Measurements from ENCODE around the gene CLIC1. TPM values are rescaled to one million over a fixed set of nuclear protein-coding genes. Genes with fewer than 3 reads are reported as not detected.

Gene CLIC1
- total RNA-seq, 1 donor from 2014 or later, result 694 TPM

DNA sequence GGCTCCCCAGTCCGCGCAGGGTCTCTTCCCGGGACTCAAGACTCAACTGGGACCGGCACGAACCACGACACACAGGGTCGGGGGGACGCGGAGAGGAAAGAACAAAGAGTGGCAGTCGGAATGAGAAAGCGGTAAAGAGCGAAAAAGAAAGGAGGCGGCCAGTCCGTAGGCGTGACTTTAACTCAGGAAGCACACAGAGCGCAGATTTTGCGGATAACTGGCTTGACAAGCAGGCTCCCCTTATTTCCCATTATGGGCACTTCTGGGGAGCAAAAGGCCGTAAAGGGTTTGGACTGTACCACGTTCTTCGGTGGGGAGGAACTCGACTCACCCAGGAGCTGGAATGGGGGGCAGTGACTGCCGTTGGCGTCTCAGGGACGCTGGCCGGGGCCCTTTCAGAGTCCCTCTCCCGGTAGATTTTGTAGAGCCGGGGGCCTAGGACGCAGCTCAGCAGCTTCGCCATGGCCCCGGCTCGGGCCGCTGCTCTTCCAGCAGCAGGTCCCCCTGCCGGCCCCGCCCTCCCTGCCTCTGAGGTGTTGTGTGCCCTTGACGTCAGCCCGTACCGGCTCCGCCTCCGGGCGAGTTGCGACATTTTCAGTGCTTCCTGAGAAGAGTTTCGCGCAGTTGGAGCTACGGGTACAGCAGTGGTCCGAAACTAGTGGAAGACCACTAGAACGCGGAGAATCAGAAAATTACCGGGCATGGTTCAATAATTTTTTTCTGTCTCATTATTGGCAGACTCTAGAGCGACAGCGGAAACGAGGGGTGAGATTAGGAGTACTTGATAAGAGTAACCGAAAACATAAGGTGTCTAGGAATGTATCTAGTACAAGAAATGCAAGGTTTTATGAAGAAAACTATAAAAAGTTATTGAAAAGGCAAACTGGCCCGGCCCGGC is 33.3 kb downstream of the CLIC1 start, which contains the start of gene ABHD16A:
Gene ABHD16A, minus strand, starts transcription at position 506 of the 898 bp plus-strand sequence. Its CDS starts 43 bp downstream, at position 463.
- peak; percentile 98 to 99 for DNase-seq (ENCODE audit: low read depth in 2 of 2)

DNA sequence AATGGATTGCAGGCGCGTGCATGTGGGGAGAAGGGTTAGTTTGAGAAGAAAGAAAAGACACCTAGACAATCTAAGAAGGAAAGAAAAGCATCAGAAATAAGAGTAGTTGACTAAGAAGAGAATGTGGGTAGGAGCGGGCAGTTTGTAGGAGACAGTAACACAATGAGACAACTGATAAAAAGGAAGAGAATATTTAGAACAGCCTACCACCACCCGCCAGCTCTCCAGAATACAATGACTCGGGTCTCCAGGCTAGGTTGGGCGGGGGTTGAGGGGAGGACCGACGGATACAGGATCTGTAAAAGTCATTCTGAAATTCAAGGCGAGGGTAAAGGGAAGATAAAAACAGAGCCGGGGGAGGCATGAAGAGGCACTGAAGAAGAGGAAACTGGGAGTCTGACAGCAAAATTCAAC is 33.9 kb downstream of the CLIC1 start:
- peak in 1 of 2 donors; percentile 66 for DNase-seq (ENCODE audit: low read depth in 2 of 2)

DNA sequence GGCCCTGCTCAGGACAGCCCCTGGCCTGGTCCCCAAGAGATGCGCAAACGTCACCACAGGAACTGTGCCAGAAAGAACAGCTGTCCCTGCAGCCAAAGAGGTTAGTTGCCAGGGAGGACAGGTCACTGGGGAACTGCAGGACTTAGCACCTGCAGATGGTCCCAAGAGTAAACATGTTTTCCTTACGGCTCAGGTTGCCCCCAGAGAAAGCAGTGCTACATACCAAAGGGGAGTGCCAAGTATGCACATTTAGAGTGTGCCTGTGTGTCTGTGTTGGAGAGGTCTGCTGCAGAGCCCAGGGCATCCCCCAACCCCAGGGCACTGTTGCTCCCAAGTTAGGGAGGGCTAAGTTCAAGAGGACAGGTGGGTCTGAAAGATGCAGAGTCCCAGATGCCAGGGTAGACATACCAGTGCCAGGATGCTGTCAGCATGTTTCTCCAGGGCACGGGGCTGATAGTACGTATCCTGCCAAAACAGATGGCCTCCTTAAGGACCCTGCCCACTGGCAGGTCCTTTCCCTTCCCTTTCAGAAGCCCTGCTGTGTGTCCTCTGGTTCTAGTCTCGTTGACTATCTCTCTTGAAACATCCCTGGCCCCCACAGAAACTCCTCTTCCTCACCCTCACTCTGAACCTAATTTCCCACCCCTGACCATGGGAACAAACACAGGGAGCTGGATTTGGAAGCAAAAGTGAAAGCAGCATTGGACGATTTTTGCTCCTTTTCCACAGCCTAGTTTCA is 34.5 kb downstream of the CLIC1 start:
- peak; percentile 13 to 28 for DNase-seq (ENCODE audit: low read depth in 2 of 2)

DNA sequence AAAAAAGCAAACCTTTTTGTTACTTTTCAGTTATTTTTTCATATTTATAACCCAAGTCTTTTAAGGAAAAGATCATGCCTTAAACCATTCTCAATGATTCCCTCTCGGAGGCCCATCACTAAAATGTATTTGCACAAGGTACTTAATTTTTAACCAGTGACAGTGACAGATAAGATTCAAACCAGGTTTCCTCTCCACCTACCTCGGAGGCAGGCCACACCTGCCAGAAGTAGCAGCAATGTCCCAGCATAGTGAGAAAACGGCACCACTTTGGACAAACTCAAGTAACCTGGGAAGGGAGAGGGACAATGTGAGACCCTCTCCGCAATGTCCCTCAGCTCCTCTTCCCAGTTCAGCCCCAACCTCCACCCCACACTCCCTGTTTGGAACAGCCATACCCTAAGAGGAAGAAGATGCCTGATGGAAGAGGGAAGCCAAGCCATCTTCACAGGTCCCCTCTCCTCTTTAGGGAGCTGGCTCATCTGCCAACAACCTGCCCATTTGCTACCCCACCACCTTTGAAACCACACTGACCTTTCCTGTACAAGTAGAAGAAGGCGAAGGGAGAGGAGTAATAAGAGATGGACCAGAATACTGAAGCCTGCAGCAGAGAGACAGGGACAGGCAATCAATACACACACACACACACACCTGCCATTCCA is 35.5 kb downstream of the CLIC1 start:
- DNase-seq (ENCODE audit: low read depth in 2 of 2), result no peak

DNA sequence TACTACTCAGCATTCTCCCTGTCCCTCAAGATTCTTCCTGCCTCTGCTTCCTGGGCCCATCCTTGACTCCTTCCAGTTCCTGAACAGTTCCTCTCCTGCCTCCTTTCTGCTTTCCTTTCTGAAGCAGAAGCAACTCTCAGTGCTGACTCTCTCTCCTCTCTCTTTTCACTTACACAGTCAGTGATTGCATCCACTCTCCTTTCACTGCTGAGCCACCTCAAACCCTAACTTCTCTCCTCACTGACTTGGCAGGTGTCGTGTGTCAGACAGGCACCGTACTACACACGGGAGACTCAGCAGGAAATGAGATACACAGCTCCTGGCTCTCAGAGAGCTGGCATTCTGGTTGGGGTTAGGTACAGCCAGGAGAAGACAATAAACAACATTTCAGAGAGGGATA is 38.8 kb downstream of the CLIC1 start:
- DNase-seq (ENCODE audit: low read depth in 2 of 2), result peak in 1 of 2 donors; percentile 33

DNA sequence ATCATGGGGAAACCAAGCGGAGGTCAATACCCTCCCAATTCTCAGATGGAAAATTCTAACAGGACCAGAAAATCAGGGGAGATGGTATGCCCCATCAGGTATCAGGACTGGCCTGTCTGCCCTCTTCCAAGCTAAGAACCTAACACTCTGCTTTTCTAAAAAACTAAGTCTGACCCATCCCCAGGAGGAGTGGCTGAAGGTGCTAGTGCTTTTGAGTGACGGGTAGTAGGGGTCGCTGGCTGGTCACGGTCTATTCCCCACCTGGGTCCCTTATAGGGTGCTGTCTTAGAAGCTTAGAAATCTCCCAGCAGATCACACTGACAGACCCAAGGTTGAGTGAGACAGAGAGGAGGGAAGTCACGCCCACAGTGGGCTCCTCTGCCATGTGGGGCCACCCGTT is 42.8 kb downstream of the CLIC1 start:
- no peak for DNase-seq (ENCODE audit: low read depth in 2 of 2)

DNA sequence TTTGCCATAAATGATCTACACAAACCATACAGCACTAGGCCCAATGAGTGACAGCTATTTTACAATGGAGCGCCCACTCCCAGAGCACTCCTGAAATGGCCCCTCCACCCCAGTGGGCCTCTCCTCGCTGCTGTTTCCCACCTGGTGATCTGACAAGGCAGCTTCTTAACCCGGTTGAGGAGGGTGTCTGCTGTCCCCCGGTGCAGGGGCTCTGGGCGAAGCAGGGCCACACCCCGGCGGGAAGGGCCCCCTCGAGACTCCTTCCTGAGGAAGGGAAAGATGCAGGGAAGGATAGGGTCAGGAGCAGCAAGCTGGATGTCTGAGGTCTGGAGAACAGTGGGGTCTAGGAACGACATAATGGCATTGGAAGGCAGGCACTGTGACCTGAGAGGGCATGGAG is 43.4 kb downstream of the CLIC1 start:
- no peak for DNase-seq (ENCODE audit: low read depth in 2 of 2)

DNA sequence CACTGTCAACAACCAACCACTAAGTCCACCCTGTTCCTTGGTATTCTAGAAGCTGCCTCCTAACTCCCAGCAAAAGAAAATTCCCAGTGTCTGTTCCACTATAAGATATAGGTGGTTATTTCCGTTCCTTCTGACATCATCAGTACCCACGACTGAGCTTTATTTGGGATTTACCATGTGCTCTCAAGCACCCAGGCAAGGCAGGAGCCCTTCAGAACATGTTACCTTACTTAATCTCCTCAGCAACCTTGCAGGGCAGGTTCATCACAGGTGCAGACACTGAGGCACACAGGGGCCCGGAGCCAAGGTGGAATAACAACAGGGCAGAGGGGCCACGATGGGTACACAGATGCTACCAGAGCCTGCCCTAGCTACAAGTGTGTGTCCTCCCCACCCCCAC is 44.0 kb downstream of the CLIC1 start:
- no peak for DNase-seq (ENCODE audit: low read depth in 2 of 2)

DNA sequence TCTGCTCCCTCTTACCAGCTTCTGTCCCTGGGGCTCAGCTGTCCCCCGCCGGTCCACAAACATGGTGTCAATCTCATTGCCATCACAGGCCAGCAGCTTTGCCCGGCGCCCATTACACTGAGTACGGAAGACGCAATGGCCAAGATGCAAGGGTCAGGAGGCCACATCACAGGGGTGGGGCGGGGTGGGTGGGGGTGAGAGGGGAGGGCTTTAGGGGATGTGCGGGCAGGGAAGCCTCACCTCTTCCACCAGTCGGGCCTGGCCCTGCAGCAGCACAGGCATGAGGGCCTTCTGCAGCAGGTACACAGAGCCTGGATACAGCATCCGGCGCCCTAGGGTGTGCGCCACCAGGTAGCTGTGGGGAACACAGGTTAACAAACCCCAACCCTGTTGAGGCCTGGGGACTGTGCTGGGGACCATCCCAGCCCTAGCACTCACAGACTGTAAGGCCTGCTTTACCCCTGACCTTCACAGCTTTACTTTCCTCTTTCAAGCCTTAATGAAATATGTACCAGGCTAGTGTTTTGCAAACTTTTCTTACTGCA is 44.7 kb downstream of the CLIC1 start:
- no peak for DNase-seq (ENCODE audit: low read depth in 2 of 2)

DNA sequence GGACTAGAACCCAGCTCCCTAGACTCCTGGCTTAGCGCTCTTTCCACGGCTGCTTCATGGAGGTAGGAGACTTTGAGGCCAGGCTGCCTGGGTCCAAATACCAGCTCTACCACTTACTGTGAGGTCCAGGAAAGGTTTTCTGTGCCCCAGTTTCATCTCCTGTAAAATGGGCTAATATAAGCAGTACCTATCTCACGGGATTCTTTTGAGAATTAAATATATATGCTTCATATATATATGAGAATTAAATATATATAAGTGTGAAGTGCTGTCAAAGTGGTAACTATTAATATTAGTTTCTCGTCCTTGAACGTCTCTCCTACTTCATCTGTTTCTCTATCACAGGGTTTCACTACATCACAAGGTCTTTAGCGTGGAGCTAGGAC is 45.3 kb downstream of the CLIC1 start:
- DNase-seq (ENCODE audit: low read depth in 2 of 2), result no peak

DNA sequence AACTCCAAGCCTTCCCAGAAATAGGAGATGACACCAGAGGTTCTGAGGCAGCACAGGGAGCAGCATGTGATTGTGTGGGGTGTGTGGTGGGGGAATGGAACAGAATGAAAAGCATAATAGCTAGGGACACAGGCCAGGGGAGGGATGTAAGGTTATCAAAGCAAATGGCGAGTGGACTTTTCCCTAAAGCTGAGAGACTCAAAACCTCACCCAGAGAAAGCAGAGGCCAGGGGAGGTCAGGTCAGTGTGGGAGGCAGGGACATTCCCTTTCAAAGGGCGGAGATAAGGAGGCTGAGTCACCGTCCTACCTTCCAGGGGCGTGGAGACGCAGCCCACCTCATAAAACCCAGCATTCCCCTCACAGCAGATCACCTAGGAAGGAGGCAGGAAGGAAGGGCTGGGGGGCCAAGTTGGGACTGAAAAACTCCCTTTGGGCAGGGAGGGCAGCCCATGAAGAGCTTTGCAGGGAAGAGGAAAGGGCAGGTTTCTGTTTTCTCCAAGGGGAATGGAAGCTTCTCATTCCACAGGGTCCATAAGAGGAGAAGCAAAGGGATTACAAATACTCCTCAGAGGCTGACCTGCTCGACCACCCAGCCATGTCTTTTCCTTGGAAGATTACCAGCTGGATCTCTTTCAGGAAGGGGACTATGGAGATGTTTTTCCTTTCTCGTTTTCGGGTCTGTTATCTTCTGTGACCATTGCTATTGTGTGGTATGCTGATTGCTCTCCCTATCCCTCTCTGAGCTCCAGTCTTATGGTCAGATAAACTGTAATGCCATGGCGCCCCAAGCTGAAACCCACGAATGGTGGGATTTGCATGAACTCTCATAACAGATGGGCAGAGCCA is 45.9 kb downstream of the CLIC1 start:
- DNase-seq (ENCODE audit: low read depth in 2 of 2), result no peak

DNA sequence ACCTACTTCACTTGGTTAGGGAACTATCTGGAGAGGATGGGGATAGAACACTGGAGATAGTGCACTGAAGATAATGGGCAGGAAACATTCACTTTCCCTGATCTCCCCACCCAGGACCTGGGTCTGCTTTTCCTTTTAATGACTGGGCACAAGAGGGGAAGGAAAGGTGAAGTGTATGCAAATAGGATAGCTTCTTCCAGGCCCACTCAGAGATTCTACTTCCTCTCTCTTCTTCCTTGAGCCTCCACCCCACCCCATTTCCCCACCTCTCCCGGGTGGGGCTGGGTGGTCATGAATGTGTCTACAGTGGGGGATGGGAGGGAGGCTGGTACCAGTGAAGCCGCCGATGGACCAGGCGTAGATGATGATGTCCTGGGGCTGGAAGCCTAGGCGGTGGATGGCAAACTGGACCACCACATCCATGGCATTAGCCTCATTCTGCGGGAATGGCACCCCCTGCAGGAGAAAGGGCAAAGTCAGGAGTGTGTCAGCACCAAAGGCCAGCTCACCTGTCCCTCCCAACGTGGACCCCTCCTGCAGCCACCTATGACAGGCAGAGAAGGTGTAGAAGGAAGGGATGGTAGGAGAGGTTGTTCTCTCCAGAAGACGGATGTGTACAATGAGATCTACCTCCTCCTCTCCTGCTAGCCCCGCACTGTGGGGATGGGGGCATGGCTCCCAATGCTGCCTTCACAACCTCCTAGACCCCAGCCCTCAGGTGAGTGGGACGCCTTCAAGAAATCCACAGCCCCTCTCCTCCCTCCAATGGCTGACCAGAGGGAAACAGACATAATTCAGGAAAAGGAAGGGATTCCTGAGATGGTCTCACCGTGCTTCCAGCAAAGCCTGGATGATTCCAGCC is 46.9 kb downstream of the CLIC1 start:
- DNase-seq (ENCODE audit: low read depth in 2 of 2), result no peak

DNA sequence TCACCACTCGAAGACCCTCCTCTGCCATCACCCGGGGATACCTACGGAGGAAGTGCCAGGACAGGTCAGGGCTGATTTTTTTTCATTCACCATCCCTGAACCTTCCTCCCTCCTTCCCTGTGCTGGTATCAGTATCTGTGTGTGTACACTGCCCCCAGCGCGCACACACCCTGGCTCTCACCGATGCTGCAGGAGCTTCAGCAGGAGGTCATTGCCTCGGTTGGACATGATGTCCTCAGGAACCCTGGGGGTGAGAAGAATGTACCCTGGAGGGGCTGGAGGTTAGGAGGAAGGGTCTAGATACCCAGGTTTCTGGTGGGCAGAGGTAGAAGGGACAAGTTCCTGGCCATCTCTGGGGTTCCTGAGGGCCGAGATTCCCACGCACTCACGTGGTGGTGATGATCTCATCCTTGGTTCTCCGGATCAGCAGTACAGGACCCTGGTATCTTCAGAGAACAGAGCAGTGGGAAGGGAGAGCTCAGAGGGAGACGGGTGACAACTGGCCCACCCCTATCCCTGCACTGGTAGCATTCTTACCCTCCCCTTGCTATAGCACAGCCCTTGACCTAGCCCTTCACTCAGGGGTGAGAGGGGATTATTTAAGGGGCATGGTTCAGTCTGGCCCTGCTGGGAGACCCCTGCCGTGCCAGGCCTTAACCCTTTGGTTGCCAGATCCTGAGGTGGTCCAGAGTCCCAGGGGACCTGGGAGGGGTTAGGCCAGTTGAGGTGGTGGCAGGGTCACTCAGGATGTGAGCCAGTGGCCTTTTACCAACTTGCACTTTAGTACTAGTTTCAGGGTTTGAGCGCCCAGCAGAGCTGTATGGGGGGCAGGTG is 48.3 kb downstream of the CLIC1 start:
- DNase-seq (ENCODE audit: low read depth in 2 of 2), result no peak

DNA sequence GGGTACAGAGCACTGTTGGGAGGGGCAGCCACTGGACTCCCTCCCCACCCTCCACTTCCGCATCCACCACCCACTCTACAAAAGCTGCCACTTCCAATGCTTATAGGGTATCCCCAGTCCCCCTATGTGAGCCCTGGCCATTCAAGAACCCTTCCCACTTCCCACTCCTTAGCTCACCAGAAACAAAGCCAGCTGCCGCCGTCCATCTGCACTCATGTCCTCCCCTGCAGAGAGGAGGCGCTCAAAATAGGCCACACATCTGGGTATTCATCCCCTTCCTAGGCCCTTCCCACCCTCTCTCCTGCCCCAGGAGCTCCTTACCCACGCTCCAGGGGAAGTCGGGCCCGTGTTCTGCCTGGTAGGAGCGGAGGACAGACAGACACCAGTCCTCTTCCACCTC is 49.0 kb downstream of the CLIC1 start:
- no peak for DNase-seq (ENCODE audit: low read depth in 2 of 2)

DNA sequence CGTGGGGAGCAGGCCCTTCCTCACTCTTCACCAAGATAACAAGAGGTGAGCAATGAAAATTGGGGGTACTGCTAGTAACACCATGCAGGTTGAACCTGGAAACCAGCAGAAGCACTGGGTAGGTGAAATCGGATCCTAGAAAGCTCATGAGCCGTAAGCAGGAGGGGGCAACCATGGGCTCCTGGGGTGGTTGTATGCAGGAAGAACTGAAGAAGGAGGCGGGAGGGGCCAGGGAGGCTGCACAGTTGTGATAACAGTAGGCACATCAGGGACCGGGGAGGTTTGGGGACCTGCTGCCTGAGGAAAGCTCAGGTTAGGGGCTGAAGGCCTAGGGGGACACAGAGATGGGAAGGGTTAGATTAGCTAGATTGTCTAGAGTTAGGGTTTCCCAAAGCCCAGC is 49.8 kb downstream of the CLIC1 start:
- no peak for DNase-seq (ENCODE audit: low read depth in 2 of 2)

DNA sequence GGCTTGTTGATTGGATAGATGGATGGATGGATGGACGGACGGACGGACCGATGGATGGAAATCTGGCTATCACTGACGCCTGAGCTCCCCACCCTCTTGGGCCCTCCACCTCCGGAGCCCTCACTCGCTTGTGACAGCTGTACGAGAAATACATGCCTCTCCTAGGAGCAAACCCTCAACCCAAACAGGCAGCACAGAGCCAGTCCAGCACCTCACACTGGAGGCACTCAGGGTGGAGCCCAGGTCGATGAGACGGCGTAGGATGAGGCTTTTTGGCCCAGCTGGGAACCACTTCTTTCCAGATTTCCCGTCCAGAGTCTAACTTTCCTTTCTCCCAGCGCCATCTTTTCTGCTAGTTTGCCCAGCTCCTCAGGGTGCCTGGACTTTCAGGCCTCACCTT is 52.7 kb downstream of the CLIC1 start:
- no peak for DNase-seq (ENCODE audit: low read depth in 2 of 2)

DNA sequence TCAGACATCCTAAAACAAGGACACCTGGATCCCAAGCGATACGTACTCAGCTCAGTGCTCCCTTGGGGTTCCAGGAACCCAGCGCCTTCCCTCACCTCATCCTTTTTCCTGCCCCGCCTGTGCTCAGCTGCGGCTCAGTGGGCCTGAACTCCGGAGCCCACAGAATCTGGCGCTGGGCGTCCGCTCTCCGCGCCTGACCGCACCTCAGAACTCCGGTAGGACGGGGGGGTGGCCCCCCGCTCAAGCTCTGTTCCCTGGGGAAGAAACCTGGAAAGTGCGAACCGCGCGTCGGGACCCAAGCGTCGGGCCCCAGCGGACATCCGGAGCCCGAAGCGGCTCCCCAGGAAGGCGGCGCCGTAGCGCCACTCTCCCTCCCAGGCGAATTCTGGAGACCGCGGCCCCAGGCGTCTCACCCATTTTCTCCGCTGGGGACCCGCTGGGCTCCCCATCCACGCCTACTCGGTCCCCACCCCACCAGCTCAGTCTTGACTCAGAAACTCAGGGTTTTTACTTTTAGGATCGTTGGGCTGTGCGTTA is 55.1 kb downstream of the CLIC1 start:
- DNase-seq (ENCODE audit: low read depth in 2 of 2), result peak in 1 of 2 donors; percentile 30

Measured in dermis microvascular lymphatic vessel endothelial cell (primary cell).